AG09309 (cell line): ENCODE data around the gene ADAM15.

ENCODE experiments used
- DNase-seq: peaks from one replicate; pipeline ENCODE4 v3.0.0-alpha.2; 2010; ENCODE audit warnings: low read depth
- H3K4me3 ChIP-seq: 2 replicates; pipeline ENCODE4 v1.5.1; 2011; ENCODE audit warnings: mild to moderate bottlenecking, low read depth, low read length, moderate library complexity; ENCODE audit not compliant: control insufficient read depth
- TF ChIP-seq, protein P1 (sequence below): IDR thresholded peaks from 2 replicates; pipeline ENCODE4 v1.5.1; 2011; ENCODE audit warnings: mild to moderate bottlenecking, low read depth, low read length, inconsistent platforms; ENCODE audit not compliant: insufficient read depth, control insufficient read depth; ENCODE audit errors: missing control alignments

ADAM15 gene

DNA sequence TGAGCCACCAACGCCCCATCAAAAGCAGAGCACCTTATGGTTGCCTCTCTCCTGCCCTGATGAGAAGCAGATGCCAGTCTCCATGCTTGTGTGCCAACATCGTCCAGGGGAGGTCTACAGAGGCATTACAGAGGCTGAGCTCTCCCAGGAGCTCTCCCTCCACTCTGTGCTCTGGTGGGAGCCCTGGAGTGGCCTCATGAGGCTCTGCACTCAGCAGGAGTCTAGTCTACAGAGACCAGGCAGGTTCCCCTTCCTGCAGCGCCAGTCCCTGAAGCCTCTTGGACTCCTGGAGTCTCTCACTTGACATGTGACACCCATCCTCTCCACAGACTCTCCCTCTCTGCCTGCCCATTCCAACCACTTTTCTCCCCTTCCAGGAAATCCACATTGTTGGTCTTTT, 14.1 kb upstream of the ADAM15 start:
- DNase-seq, result no peak
- TF ChIP-seq, protein P1, sequence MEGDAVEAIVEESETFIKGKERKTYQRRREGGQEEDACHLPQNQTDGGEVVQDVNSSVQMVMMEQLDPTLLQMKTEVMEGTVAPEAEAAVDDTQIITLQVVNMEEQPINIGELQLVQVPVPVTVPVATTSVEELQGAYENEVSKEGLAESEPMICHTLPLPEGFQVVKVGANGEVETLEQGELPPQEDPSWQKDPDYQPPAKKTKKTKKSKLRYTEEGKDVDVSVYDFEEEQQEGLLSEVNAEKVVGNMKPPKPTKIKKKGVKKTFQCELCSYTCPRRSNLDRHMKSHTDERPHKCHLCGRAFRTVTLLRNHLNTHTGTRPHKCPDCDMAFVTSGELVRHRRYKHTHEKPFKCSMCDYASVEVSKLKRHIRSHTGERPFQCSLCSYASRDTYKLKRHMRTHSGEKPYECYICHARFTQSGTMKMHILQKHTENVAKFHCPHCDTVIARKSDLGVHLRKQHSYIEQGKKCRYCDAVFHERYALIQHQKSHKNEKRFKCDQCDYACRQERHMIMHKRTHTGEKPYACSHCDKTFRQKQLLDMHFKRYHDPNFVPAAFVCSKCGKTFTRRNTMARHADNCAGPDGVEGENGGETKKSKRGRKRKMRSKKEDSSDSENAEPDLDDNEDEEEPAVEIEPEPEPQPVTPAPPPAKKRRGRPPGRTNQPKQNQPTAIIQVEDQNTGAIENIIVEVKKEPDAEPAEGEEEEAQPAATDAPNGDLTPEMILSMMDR, result no peak
- no peak overlapping the region for H3K4me3 ChIP-seq

DNA sequence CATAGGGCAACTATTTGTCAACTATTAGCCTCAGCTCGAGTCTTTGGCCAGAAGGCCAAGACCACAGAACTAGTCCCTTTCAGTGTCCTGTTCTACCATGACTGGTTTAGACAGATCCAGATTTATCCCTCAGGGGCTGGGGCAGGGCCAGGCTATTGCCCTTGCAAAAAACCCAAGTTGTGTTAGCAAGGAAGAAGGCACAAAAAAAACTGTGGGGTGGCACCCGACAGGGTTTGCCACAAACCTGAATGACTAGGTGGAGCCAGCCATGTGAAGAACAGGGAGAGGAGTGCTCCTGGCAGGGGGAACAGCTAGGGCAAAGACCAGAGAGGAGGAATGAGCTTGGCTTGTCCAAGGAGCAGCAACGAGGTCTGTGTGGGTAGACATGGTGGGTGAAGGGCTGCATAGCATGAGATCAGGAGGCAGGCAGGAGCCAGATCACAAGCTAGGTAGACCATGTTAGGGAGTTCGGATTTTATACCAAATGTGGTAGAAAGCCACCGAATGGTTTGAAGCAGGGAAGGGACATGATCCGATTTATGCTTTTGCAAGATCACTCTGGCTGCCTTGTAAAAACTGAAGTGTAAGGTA, 13.2 kb upstream of the ADAM15 start:
- no peak overlapping the region for H3K4me3 ChIP-seq
- TF ChIP-seq, protein P1, result no peak
- no peak for DNase-seq

DNA sequence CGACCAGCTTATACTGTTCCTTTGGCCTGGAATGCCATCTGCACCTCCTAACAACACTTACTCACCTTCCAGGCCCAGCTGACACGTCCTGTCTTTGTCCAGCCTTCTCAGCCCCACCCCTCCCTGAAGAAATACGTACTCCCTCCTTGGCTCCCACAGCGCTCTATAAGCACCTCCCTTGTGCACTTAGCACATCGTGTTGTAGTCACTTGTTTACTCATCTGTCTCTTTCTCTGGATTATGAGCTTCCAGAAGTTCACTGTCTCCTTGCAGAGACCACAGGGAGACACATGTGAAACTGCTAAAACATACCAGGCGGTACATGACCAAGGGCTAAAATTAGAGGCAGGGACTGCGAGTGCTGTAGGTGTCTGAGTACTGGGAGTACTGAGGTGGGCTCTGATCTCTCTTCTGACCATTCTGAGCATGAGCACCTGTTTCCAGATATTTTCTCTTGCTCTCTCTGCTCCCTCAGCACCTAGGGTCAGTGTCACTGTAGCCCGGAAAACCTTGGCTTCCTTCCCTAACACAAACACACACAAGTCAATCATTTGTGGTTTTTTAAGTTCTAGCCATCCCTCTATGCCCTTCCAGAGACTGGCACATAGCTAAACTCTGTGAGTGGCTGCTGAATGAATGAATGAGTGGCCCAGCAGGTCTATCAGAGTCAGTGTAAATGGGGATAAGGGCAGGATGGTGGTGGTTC, 12.4 kb upstream of the ADAM15 start:
- TF ChIP-seq, protein P1, result no peak
- DNase-seq, result no peak
- H3K4me3 ChIP-seq, result no peak overlapping the region

DNA sequence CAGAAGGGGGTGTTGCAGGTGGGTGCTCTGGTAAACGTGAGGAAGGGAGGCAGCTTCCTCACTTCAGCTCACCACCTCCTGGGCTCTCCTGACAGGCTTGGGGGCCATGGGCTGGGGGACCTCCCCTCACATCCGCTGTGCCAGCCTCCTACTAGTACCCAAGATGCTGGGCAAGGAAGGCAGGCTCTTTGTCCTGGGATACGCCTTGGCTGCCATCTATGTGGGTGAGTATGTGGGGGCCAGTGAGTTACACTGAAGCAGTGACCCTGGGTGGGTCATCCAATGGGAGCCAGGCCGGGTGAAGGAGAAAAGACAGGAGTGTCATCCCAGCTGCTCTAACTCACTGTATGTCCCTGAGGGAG, 11.8 kb upstream of the ADAM15 start:
- H3K4me3 ChIP-seq, result no peak overlapping the region
- TF ChIP-seq, protein P1, result no peak

DNA sequence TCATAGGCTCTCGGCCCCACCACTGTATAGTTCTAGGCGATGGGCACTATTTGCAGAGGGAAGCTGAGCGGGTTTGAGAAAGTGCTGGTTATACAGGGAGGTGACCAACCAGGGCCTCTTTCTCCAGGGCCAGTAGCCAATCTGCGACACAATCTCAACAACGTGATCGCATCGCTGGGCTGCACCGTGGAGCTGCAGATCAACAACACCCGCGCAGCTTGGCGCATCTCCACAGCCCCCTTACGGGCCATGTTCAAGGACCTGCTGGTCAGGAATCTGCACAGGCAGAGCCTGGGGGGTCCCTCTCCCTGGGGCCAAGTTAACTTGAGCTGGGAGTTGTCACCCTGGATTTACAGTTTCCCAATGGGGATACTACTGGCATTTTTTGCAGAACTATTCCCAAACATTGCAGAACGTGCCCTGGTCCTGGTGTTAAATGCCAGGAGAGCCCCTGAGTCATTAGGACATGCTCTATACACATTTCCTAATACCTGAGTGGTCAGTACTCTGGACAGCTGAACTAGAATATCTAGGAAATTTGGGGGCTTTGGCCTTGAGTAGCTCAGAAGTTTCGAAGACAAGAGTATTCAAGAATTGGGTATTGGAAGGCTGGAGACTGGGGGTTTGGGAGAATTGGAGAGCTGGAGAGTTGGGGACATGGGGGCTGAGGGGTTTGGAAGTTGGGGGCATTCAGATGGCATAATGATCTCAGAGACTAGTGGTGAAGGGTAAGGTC, 10.6 kb upstream of the ADAM15 start:
- DNase-seq, result no peak
- H3K4me3 ChIP-seq, result no peak overlapping the region
- TF ChIP-seq, protein P1, result no peak

More for the DNA sequence above, 11.8 kb upstream of the ADAM15 start:
- DNase-seq, result no peak

DNA sequence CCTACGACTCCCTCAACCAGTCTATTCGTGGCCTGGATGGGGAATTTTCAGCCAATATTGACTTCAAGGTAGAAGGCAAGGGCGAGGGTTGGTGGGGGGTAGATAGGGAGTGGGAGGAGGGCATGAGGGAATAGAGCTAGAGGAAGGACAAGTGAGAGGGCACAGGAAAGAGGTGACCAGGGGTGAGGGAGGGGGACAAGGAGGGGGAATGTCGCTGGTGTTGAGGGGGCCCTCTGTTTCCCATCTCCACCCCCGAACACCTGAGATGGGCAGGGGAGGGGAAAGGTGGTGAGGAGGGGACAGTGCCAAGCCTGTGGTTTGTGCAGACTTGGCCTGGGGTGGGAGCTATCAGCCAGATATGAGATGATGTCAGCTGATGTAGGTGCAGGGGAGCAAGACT, 8.3 kb upstream of the ADAM15 start:
- no peak overlapping the region for H3K4me3 ChIP-seq
- TF ChIP-seq, protein P1, result no peak
- DNase-seq, result no peak
